ENCODE data around the gene BBIP1.
"Not testable (repeated sequence)": the region's sequence is repeated elsewhere in the genome, so short reads cannot be mapped to it uniquely, and the experiment has no call there.

BBIP1 gene

DNA sequence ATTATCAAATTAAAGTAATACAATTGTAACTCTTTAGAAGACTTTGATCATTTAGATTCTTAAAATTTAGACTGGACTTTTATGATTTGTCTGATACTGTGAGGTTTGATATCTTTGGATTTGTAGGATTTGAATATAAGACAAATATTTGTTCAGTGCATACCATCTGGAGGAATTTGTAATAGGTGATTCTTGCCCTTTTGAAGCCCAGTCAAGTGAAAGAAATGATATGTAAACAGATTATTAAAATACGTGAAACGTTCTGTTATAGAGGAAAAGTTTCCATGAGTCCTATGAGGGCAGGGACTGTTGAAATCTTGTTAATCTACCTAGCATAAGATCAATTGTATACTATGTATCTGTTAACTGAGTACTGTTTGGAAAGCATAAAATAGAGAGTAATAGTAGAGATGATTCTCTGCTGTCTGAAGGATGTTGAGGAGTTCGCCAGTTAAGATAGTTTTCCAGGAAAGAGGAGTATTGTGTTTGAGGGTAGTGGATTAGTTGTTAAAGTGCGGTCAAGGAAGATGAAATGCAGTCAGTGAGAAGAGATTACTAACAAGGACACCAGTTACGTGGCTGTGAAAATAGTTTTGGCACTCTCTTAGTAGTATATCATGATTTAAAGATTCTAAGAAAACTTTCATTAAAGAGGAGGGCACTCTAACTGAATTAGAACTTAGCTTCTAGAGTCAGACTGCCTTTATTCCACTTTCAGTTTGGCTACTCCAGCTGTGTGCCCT, 32.9 kb downstream of the BBIP1 start:
- no peak for DNase-seq (ENCODE audit: low read depth in 2 of 2)

DNA sequence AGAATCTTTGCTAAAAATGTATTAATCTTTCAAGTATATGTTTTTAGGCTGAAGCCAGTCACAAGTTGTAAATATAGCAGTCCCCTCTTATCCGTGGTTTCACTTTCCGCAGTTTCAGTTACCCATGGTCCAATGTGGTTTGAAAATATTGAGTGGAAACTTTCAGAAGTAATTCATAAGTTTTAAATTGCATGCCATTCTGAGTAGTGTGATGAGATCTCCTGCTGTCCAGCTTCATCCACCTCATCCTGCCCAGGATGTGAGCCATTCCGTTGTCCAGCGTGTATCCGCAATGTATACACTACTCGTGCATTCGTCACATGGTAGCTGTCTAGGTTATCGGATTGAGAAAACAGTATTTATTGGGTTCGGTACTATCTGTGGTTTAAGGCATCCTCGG, 35.1 kb downstream of the BBIP1 start:
- DNase-seq (ENCODE audit: low read depth in 2 of 2), result no peak

DNA sequence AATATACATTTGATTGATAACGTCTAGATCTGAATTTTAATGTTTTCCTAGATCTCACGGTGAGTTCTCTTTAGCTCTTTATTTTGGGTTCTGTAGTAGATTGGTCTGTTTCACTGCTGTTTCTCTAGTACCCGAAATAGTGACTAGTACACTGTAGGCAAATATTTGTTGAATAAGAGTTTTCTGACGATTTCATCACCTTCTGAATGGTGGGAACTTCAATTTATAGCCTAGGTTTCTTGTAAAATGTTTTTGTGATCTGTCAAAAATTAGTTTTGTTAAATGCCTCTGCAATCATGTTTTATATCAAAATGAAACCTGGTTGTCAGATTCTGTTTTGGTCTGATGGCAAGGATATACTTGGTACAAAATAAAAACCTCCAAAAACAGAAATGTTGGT, 37.1 kb downstream of the BBIP1 start:
- no peak for DNase-seq (ENCODE audit: low read depth in 2 of 2)

DNA sequence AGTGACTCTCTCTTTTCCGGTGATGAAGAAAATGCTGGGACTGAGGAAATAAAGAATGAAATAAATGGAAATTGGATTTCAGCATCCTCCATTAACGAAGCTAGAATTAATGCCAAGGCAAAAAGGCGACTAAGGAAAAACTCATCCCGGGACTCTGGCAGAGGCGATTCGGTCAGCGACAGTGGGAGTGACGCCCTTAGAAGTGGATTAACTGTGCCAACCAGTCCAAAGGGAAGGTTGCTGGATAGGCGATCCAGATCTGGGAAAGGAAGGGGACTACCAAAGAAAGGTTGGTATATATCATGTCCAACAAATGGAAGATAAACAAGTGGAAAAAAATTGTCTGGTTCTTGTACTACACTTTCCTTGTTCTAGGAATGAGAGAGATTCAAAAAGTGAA, 37.7 kb downstream of the BBIP1 start:
- DNase-seq (ENCODE audit: low read depth in 2 of 2), result no peak

DNA sequence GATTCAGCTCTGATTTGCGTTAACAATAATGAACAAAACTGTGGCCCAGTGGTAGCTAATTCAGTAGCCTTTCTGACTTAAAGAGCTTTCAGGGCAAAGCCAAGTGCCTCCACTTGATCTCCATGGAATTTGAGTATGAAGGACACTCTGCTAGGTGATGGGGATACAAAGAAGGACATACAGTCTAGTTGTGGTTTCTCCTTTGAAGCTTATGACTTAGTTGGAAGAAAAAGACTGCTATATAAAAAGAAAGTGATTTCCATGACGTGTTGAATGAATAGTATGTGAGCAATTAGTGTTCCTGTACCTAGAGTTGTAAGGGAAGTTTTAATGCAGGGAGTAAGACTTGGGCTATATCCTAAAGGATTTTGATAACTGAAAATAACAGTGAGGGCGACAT, 39.0 kb downstream of the BBIP1 start:
- no peak for DNase-seq (ENCODE audit: low read depth in 2 of 2)

DNA sequence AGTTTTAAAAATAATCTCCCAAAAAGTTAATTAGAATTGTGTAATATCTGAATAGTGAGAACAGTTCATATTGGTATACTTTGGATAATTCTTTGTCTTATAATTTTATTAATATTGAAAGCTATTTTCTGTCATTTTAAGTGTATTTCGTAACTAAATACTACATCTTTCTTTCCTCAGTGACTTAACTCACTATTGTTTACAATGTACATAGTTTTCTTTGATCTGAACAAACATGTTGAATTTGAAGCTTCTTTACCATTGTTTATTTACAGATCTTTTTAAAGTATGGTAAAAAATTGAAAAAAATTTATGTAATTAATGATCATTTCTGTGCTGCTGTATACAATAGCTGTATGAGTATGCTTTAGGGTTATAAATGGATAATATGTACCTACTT, 42.2 kb downstream of the BBIP1 start:
- DNase-seq (ENCODE audit: low read depth in 2 of 2), result no peak

DNA sequence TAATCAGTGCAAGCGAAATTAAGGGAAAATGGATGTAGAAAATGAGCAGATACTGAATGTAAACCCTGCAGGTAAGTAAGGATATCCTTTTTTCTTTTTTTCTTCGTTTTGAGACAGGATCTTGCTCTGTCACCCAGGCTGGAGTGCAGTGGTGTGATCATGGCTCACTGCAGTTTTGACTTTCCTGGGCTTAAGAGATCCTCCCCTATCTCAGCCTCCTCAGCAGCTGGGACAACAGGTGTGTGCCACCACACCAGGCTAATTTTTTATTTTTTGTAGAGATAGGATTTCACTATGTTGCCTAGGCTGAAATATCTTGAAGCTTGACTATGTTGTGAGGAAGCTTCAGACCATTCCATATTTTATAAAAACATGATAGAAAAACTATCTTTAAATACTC, 43.0 kb downstream of the BBIP1 start:
- no peak for DNase-seq (ENCODE audit: low read depth in 2 of 2)

DNA sequence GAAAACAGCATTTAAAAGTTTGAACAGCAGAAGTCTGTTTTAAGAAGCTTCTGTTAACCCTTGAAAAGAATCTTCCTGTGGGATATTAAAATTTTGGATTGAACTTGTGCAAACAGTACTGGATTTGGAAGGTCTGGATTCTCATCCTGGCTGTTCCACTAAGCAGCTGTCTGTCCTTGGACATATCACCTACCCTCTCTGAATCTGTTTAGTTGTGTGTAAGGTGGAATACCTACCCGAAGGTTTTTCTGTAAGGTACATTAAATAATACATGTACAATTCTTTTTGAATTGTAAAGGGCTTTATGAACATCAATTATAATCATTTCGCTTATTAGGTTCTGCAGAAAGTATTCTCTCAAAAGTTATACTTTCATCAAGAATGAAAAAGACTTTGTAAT, 45.0 kb downstream of the BBIP1 start:
- DNase-seq (ENCODE audit: low read depth in 2 of 2), result no peak

DNA sequence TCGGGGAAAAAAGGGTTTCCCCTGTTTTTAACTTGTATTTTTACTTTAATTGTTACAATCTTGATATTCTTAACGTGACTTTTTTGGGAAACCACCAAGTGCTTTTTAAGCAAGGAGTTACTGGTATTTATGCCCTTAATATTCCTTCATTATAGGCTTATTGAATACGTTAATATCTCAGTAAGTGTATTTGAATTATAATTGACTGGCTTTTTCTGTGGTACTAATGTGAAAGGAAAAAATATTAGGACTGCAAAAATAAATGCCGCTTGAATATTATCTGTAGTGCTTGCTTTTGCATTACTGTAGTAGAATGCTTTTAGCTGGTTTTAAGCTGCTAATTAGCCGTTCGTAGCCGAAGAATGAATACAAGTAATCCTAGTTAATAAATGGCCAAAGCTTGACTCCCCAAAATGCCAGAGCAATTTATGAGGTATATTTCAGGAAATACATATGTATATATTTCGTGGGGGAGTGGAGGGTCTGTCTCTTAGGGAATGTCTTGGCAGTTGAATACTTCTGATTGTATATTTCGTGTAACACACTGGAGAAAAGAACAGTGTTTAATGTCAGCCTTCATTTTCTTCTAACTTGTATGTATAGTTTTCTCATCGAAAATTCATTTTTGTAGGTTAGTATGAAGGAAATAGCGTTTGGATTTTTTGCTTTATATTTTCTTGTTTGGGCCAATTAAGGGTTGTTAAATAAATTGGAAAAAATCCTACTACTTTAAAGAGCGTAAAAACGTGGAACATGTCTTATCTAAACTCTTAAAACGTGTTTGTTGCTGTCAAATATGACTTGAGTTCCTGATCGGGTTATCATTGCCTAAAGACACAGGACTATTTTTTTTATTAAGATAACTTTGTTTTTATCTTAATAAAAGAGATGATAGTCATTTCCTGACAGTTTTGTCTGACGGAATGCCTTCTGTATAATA, 45.7 kb downstream of the BBIP1 start:
- DNase-seq (ENCODE audit: low read depth in 2 of 2), result no peak

DNA sequence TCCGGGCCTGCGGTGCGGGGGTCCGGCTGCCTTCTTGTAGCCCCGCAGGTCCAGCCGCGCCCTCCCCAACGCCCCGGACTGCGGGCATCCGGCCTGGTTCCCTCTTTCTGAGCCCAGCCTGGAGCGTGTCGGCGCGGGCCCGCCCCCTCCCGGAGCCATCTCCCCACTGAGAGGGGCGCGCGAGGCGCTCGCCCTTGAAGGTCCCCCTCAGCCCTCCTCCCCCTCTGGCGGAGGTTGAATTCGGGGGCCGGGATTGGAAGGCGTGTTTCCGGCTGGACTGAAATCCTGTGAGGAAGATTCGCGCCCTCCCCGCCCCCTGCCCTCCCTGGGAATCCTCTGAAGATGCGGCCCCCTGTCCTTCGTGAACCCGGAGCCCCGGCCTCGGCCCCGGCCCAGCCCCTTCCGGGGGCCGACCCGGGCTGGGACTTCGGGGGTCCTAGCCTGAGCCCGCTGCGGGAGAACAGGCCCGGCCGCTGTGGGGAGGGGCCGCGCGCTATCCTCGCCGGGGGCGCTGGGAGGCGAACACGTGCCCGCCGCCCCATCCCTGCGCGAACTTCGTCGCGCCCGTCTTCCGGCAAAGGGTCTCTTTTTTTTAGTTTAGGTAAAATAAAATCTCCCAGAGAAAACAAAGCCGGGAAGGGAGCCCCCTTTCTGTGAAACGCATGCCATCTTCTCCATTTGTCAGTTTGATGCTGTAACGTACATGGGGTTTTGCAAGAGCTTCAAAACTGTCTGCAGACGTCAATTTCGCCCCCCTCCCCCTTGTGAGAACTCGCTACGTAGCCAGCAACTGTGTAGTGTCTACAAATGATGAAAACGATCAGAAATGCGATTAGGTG, 46.6 kb downstream of the BBIP1 start:
- peak in 1 of 2 donors; percentile 49 for DNase-seq (ENCODE audit: low read depth in 2 of 2)

DNA sequence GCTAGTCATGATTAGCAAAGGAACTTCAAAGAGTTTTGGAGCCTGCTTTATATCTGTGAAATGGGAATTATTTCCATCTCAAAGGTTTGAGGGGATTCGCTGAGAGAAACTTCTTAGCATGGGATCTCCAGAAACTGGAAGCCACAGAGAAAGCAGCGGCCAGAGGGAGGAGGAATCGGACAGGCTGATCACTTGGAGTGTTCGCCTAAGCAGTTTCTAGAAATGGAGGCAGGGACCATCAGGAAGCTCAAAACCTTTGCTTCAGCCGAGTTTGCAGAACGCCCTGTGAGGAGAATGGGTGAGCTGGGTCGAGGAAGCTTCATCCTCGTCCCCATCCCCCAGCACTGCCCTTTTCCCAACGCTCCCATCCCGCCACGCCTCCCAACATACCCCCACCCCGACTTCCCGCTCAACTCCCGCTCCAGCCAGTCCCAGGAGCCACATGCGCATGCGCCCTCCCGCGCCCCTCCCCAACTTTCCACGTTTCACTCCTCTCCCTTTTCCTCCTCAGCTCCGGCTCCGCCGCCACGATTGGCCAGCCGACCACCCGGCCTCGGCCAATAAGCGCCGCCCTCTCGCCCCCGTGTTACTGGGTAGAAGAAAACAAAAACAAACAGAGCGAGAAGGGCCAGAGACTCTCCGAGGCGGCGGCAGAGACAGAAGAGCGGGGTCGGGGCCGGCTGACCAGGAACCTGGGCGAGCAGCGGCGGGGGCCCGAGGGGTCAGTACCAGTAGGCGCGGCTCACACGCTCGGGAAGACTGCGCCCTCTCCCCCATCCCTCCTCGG, 47.5 kb downstream of the BBIP1 start, which contains the start of gene PDCD4:
PDCD4 (plus strand) TSS at position 631 of the 787 bp plus-strand sequence. CDS start 4,100 bp downstream, outside the sequence.
- peak; percentile 82 to 85 for DNase-seq (ENCODE audit: low read depth in 2 of 2)

DNA sequence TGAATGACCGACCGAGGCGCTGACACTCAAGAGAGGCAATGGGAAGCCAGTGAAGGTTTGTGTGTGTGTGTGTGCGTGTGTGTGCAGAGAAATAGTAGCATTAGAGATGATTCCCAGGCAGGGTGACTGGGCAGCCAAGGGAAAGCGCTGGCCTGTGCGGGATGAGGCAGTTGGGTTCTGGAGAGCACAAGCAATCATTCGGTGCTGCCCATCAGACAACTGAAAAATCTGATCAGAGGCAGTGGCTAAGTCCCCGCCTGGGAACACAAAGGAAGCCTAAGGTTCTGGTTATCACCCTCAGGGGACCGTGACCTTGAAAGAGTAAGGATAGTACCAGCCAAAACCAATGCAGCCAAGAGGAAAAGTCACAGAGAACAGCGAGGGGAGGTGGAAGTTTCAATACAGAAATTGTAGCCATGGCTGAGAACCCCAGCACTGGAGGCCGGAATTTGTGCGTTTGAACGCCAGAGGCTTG, 48.1 kb downstream of the BBIP1 start:
- no peak for DNase-seq (ENCODE audit: low read depth in 2 of 2)

DNA sequence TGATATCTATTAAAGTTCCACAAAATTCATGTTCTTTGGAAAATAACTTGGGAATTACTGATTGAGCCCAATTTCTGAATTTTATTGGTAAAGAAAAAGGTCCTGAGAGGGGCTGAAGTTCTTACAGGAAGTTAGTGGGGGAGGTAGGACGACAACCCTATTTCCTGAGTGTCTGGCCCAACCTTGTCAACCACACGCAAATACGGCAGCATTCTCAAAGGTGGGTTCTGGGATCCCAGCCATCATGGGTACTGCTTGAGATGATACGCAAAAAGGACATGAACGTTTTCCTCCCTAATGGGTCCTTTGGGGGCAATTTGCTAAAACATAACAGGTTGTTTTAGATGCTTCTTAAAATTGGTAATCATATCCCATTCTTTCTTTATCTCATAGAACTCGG, 50.0 kb downstream of the BBIP1 start:
- DNase-seq (ENCODE audit: low read depth in 2 of 2), result no peak

DNA sequence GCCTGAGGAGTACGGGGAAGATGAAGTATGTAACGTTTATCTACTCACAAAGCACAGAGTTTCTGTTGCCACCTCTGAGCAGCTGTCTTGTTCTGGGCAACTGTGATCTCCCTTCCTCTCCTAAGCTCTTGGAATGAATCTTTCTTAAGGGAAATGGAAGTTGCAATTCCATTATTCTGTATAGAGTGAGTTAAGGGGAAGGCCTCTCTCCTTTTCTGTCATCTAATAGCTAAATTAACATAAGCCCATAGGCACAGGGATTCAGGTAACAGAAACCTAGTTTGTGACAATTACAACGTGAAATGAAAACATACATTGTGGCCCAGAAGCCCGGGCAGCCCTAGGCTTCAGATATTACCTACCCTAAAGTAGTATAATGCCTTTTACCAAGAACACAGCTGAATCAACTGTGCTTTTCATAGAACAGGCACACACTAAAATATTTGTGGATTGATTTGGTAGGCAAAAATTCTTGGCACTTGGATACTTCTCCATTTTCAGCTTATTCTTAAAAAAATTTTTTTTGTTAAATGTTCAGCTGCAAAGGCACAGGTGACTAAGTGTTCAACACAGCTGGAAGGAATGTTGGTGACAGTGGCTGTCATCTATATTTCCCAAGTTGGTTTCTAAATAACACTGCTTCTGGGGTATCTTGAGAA, 51.0 kb downstream of the BBIP1 start:
- DNase-seq (ENCODE audit: low read depth in 2 of 2), result no peak

DNA sequence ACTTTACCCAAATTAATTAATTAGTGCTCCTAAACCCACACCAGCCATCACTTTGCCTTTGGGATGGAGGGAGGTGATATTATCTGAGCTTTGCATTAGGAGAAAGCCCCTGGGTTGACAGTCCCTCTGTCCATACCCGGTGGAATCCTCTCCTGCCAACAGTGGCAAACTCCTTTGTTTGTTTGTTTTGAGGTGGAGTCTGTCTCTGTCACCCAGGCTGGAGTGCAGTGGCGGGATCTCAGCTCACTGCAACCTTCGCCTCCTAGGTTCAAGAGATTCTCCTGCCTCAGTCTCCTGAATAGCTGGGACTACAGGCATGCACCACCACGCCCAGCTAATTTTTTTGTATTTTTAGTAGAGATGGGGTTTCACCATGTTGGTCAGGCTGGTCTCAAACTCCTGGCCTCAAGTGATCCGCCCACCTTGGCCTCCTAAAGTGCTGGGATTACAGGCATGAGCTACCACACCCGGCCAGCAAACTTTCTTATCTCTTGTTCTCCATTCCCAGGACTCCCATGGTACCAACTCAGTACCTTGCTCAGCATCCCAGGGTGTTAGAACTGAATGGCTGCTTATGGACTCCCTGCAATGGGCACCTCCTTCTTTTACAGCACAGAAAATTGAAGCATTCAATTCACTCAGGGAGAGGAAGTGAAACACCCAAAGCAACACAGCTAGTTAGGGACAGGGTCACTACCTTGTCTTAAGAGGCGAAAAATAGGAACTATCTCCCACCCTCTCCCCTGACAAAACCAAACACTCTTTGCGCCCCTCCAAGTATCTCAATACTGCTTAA, 51.8 kb downstream of the BBIP1 start:
- DNase-seq (ENCODE audit: low read depth in 2 of 2), result not testable (repeated sequence)

DNA sequence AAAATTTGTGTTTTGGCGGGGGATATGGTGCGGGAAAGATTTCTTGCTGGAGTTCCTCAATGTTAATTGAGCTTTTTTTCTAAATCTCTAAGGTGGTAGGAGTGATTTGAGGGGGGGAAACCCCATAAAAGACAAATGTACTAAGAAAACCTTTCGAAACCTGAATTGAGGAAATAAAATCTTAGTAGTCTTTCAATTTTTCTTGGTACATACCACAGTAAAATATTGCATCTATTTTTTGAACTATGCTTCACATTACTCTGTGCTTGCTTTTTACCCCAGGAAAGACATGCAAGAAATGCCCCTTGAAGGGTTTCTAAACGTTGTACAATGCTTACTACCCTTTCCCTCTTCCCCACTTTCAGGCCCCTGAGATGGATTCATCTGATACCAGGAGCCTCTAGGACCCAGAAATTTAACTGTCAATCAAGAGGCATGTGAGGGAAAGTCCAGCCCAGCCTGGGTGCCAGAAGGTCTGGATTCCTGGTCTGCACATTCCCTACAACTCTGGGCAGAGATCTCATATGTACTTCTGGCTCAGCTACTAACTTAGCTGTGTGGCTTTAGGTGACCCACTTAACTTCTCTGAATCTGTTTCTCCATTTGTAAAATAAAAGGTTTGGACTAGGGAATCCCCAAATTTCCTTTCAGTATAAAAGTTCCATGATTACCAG, 53.0 kb downstream of the BBIP1 start:
- DNase-seq (ENCODE audit: low read depth in 2 of 2), result no peak

DNA sequence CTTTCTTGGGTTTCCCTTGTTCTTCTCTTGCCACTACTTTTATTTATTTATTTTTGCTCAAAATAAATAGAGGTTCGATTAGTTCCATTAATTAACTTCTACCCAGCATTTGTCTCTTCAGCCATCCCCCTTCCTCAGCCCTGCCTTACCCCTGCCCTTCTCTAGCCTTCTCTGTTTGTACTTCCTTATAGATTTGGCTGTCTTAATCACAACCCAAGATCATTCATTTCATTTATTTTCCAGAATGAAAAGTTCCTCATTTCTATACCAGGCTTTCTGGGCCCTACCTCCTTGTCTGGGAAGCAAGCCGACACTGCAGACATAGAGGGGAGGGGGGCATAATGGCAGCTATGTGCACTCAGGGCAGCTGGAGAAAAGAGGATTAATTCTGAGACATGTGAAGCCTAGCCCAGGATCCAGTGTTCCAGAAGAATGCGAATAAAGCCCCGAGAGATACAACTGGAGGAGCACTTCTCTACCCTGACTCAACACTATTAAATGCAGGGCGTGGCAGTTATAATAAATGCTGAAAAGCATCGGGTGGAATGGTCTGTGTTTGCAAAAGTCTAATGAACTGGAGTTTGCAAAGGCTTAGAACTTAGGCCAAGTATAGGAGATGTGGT, 53.7 kb downstream of the BBIP1 start:
- no peak for DNase-seq (ENCODE audit: low read depth in 2 of 2)

DNA sequence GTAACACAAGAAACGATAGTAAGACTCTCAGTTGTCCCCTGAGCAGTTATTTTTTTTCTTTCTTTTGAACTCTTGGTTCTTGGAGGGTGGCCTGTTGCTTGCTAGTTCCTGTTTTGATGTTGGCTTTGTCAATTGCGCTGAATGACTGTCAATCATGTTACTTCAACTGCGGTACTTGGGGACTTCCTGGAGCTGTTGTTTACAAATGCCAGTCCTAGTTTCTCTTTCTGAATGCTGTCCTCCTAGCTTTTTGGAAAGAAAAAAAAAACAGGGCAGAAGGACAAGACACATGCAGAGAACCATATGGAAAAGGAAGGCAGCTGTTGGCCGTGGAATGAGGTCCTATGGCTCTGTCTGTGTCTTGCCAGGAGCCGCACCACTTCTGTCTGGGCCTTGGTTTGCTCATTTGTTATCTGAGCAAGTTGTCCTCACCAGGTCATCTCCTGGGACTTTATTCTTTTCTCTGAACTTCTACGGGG, 54.3 kb downstream of the BBIP1 start:
- no peak for DNase-seq (ENCODE audit: low read depth in 2 of 2)
